GM19238 (cell line): ENCODE data around the gene PNMA6A.
"Not testable (repeated sequence)": the region's sequence is repeated elsewhere in the genome, so short reads cannot be mapped to it uniquely, and the experiment has no call there.

Source experiments
- DNase-seq: peaks from one replicate; pipeline ENCODE4 v3.0.0; 2011; ENCODE audit warnings: low spot score; ENCODE audit not compliant: insufficient read length

PNMA6A gene

DNA sequence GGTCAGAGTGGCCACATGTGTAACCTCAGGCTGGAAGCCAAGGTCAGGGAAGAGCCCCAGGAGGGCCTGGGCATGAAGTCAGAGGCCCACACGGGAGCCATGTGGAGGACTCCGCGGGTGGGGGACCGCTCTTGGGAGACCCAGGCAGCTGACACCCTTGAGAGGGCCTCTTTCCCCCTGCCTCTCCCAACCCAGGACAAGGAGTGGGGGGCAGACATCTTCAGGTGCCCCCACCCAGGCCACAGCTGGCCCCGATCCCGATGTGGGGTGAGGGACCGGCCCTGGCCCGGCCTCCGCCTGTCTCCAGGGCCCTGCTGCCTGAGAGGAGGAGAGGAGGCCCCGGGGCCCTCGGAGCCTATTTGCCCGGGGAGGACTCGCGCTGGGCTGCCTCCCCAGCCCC, 3.1 kb downstream of the PNMA6A start:
- no peak for DNase-seq

DNA sequence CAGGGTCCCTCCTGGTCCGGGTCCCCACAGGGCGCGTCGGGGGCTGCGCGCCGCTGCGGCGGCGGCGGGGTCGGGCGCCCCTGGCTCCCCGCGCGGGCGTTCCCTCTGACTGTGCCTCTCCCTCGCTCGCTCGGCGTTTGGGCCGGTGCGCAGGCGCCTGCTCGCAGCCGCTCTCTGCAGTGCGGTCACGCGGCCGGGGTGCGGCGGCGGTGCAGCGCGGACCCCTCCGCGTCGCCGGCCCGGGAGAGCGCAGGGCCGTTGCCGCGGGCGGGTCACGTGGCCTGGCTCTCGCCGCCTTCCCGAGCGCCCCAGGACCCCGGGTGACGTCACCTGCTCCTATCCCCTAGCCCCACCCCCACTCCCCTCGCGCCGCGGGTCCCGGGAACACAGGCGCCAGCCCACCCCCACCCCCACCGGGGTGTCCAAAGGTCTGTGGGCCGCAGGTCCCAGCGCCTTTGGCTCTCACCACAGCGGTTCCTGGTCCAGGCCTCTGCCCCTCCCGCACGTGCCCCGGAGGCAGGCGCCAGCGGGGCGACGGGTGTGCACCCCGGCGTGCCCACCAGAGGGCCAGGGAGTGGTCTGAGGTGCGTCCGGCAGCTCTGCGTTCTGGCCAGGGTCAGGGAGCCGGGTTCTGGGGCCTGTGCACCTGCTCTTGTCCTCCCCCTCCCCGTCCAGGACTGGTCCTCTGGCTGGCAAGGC, 5.3 kb downstream of the PNMA6A start:
- DNase-seq: not testable (repeated sequence)

DNA sequence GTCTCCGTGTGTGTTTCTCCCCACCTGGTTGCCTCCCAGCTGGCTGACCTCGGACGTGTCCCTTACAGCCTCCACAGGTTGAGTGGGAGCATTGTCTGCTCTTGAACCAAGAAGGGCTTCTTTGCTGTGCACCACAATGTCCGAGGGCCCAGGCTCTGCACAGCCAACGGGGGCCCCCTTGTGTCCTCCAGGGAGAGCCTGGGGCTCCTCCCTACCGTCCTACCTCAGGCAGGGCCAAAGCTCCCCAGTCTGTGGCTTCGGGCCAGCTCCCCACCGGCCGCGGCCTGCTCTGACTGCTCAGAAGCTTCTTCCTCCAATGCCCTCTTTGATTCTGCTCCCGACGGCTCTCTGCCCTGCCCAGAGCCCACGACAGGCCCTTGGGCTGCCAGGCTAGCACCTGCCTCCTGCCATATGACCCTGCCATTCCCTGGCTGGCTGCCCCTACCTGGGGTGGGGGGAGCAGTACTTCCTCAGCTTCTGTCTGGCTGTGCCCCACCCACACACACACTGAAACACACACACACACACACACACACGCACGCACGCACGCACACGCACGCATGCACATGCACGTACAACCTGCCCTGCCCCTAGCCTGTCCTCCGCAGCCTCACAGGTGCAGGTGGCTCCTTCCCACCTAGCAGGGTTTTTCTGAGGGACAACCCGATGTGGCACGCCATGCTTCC, 11.1 kb downstream of the PNMA6A start:
- DNase-seq: not testable (repeated sequence)

- DNase-seq: no peak
Measured at GRCh38 chrX:153102418-153102817, 30.2 kb downstream of the PNMA6A start.

DNA sequence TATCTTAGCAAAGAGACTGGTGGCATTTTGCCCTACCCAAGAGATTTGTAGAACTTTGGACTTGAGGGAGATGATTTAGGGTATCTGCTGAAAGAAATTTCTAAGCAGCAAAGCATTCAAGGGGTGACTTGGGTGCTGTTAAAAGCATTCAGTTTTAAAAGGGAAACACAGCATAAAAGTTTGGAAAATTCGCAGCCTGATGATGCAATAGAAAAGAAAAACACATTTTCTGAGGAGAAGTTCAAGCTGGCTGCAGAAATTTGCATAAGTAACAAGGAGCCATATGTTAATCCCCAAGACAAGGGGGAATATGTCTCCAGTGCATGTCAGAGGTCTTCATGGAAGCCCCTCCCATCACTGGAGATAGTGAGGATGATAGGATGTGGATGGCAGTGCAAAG, 32.7 kb downstream of the PNMA6A start:
- not testable (repeated sequence) for DNase-seq

DNA sequence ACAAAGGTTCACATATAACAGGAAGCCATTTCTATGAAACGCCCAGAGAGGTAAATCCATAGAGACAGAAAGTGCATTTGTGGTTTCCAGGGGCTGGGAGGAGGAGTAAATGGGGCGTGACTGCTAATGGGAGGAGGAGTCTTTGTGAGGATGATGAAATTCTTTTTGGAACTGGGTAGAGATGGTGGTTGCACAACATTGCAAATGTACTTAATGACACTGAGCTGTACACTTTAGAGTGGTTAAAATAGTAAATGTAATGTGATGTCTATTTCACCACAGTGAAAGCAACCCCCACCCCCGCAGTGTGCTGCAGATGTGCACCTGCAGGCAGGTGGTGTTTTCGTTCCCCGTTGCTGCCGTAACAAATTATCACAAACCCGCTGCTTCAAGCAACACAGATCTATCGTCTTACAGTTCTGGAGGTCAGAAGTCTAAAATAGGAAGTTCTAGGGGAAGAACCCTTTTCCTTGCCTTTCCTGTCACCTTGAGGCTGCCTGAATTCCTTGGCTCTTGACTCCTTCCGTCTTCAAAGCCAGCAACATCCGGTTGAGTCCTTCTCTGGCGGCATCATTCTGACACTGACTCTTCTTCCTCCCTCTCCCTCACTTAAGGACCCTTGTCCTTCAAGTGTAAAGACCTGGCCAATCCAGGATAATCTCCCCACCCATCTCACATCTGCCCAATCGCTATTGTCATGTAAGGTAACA, 34.0 kb downstream of the PNMA6A start:
- not testable (repeated sequence) for DNase-seq

DNA sequence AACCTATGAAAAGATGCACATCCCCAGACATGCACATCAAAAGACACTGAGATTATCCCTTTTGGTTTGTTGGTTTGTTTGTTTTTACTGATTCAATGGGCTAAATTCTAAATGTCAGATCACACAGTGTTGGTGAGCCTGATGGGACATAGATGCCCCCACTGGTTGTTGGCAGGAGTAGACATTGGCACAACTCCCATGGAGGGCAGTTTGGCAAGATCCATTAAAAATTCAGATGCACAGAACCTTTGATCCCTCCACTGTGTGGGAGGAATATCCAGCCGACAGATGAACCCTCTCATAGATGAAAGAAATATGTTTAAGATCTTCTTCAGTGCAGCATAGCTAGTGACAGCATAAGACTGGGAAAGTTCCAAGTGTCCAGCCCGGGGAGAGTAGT, 38.5 kb downstream of the PNMA6A start:
- not testable (repeated sequence) for DNase-seq

DNA sequence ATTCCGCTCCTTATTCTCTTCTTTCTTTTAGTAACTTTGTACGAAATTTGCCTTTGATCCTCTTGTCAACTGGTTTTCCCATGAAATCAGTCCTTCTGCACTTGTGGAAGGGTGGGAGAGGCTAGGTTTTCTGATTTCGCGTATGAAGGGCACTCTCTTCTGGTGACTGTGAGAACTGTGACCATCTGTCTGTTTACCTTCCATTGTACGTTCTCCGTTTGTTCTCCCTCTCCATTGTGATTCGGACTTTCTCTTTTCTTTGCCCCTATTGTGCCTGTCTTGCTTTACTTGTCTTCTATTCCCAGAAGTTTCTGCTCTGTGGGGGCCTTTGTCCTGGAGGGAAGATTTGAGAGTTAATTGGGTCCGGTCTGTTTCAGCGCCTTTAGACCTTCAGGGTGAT, 41.6 kb downstream of the PNMA6A start:
- DNase-seq: not testable (repeated sequence)

DNA sequence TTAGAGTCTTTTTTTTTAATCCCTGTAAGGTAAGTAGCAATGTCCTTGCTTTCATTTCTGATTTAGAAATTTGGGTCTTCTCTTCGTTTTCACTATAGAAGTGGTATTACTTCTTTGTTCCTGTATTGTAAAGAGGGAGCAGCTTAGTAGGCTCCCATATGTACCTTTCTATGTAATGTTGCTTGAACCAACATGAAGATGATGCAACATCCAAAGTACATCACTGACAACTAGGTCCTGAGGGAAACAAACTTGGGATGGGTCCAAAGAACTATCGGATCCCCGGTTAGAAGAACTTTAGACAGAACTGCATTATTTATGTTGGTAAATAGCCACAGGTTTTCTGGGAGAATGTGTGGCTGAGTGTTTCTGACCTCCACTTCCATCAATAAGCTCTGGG, 45.5 kb downstream of the PNMA6A start:
- DNase-seq: not testable (repeated sequence)

DNA sequence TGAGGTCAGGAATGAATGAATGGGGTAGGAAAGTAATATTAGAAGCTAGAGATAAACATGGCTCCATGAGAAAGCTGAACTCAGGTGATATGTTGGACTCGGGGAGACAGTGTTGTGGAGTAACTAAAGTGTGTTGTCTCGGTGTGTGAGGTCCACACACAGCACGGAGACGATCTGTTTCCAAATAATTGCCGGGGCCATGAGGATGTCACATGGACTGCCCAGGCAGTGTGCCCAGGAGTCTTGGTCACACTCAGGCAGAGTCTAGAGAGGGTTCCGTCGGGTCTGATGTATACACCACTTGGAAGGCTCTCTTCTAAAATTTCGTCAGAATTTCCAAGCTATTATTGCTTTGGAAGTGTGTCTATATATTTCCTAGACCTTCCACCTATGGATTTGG, 48.0 kb downstream of the PNMA6A start:
- DNase-seq: not testable (repeated sequence)

DNA sequence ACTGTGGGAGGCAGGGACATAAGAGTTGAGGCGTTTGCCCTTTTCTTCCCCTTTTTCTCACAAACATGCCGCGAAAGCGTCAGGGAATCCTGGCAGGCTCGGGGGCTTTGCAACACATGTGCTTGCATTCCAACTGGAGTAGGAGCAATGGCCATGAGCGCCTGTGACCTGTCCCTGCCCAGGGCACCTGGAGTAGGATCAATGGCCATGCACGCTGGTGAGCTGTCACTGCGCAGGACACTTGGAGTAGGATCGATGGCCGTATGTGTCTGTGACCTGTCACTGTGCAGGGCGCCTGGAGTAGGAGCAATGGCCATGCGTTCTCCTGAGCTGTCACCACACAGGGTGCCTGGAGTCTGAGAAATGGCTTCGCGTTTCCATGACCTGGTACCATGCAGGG, 51.2 kb downstream of the PNMA6A start:
- not testable (repeated sequence) for DNase-seq
